ENCODE measurements around the gene ROBO3.

ROBO3 gene

GRCh38 chr11:124896821-124897391 lies 31.7 kb downstream of the ROBO3 start:
- no peaks in the 10 kb centered on the region for H3K79me2 ChIP-seq (ENCODE audit: insufficient read depth, low read length)
- H3F3A ChIP-seq (ENCODE audit: low read depth) = no peaks in the 10 kb centered on the region
- TF ChIP-seq EZH2phosphoT487 (IDR thresholded peaks at IDR 0.05; ENCODE audit: borderline replicate concordance) = no peak
- TF ChIP-seq, protein P1, sequence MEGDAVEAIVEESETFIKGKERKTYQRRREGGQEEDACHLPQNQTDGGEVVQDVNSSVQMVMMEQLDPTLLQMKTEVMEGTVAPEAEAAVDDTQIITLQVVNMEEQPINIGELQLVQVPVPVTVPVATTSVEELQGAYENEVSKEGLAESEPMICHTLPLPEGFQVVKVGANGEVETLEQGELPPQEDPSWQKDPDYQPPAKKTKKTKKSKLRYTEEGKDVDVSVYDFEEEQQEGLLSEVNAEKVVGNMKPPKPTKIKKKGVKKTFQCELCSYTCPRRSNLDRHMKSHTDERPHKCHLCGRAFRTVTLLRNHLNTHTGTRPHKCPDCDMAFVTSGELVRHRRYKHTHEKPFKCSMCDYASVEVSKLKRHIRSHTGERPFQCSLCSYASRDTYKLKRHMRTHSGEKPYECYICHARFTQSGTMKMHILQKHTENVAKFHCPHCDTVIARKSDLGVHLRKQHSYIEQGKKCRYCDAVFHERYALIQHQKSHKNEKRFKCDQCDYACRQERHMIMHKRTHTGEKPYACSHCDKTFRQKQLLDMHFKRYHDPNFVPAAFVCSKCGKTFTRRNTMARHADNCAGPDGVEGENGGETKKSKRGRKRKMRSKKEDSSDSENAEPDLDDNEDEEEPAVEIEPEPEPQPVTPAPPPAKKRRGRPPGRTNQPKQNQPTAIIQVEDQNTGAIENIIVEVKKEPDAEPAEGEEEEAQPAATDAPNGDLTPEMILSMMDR (conservative IDR thresholded peaks at IDR 0.05; ENCODE audit: low read length) = no peak
- H3K27me3 ChIP-seq (ENCODE audit: insufficient read depth, low read length, poor library complexity, severe bottlenecking) = peaks cover 13% of the 10 kb centered on the region
- H4K20me1 ChIP-seq (ENCODE audit: insufficient read depth, low read length, poor library complexity, severe bottlenecking) = no peaks in the 10 kb centered on the region
- no peak overlapping the region for H3K9ac ChIP-seq (ENCODE audit: low read depth, low read length, poor library complexity, severe bottlenecking)
- H3K9me2 ChIP-seq (replicated peaks; ENCODE audit: low read depth, low read length) = no peaks in the 10 kb centered on the region
- no peak overlapping the region for H3K4me3 ChIP-seq (ENCODE audit: low read length, poor library complexity, severe bottlenecking)
- H3K36me3 ChIP-seq (ENCODE audit: insufficient read depth, low read length) = no peaks in the 10 kb centered on the region
- no peaks in the 10 kb centered on the region for H3K4me1 ChIP-seq (ENCODE audit: insufficient read depth, low read length, poor library complexity, severe bottlenecking)
- H3K4me2 ChIP-seq (ENCODE audit: low read depth, low read length, poor library complexity, severe bottlenecking) = no peak overlapping the region
- no peak overlapping the region for H2AFZ ChIP-seq (ENCODE audit: low read length)
- no peaks in the 10 kb centered on the region for H3K9me3 ChIP-seq (ENCODE audit: insufficient read depth, low read depth, low read length)

- H3K9me2 ChIP-seq (replicated peaks; ENCODE audit: low read depth, low read length) = no peaks in the 10 kb centered on the region
- no peak within 1 kb of the TSS for H3K4me2 ChIP-seq (ENCODE audit: low read depth, low read length, poor library complexity, severe bottlenecking)
- no peak within 1 kb of the TSS for H3K4me3 ChIP-seq (ENCODE audit: low read length, poor library complexity, severe bottlenecking)
- H3K79me2 ChIP-seq (ENCODE audit: insufficient read depth, low read length) = no peaks in the 10 kb centered on the region
- TF ChIP-seq, protein P1 (conservative IDR thresholded peaks at IDR 0.05; ENCODE audit: low read length) = no peak
- no peaks in the 10 kb centered on the region for H3K9me3 ChIP-seq (ENCODE audit: insufficient read depth, low read depth, low read length)
- H2AFZ ChIP-seq (ENCODE audit: low read length) = no peak within 1 kb of the TSS
- peaks cover 16% of the 10 kb centered on the region for H3K27me3 ChIP-seq (ENCODE audit: insufficient read depth, low read length, poor library complexity, severe bottlenecking)
- H4K20me1 ChIP-seq (ENCODE audit: insufficient read depth, low read length, poor library complexity, severe bottlenecking) = no peaks in the 10 kb centered on the region
- no peak within 1 kb of the TSS for H3K9ac ChIP-seq (ENCODE audit: low read depth, low read length, poor library complexity, severe bottlenecking)
- no peaks in the 10 kb centered on the region for H3K36me3 ChIP-seq (ENCODE audit: insufficient read depth, low read length)
- H3K4me1 ChIP-seq (ENCODE audit: insufficient read depth, low read length, poor library complexity, severe bottlenecking) = no peaks in the 10 kb centered on the region
- no peaks in the 10 kb centered on the region for H3F3A ChIP-seq (ENCODE audit: low read depth)
Observed at GRCh38 chr11:124897674-124898262, 32.5 kb downstream of the ROBO3 start, which contains the start of gene ROBO4. ROBO4 (minus strand) TSS chr11:124897865; CDS start chr11:124897795, 70 bp downstream.

DNA sequence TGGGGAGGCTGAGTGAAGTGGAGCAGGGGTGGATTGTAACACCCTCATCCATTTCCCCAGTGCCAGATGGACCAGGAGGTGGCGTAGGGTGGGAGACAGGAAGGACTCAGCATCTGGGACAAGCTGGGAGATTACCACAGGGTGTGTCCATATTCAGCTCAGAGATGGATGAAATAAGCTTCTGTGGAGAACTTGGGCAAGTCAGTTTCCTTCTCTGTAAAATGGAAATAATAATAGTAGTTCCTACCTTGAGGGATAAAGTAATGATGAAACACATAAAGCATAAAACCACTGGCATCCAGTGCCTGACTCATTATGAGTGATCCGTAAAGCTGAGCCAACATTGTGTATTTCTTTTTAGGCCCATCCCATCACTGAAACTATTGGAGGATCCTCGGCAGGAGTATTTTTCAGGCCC lies 33.0 kb downstream of the ROBO3 start:
- Histone ChIP-seq H3F3A (ENCODE audit: low read depth) (no peaks in the 10 kb centered on the region), H3K79me2 (ENCODE audit: insufficient read depth, low read length) (no peaks in the 10 kb centered on the region), H3K27me3 (ENCODE audit: insufficient read depth, low read length, poor library complexity, severe bottlenecking) (peaks cover 16% of the 10 kb centered on the region), H4K20me1 (ENCODE audit: insufficient read depth, low read length, poor library complexity, severe bottlenecking) (no peaks in the 10 kb centered on the region), H3K9me3 (ENCODE audit: insufficient read depth, low read depth, low read length) (no peaks in the 10 kb centered on the region), H2AFZ (ENCODE audit: low read length) (no peak overlapping the region), H3K4me2 (ENCODE audit: low read depth, low read length, poor library complexity, severe bottlenecking) (no peak overlapping the region), H3K9ac (ENCODE audit: low read depth, low read length, poor library complexity, severe bottlenecking) (no peak overlapping the region), H3K4me3 (ENCODE audit: low read length, poor library complexity, severe bottlenecking) (no peak overlapping the region), H3K36me3 (ENCODE audit: insufficient read depth, low read length) (no peaks in the 10 kb centered on the region), H3K4me1 (ENCODE audit: insufficient read depth, low read length, poor library complexity, severe bottlenecking) (no peaks in the 10 kb centered on the region), H3K9me2 (replicated peaks; ENCODE audit: low read depth, low read length) (no peaks in the 10 kb centered on the region)
- TF ChIP-seq EZH2phosphoT487 (IDR thresholded peaks at IDR 0.05; ENCODE audit: borderline replicate concordance) = no peak
- TF ChIP-seq, protein P1 (conservative IDR thresholded peaks at IDR 0.05; ENCODE audit: low read length) = no peak
